GM21619 (cell line): ENCODE results near the gene TCERG1L.

Experiments used
- ATAC-seq: cut with Tn5 transposase; IDR thresholded peaks from one replicate; pipeline ENCODE4 v1.9.1; 2021; ENCODE audit not compliant: unreplicated experiment

Gene TCERG1L

GRCh38 chr10:131055437-131055836 lies 256.1 kb downstream of the TCERG1L start:
- no peak for ATAC-seq

- no peak for ATAC-seq
Measured at GRCh38 chr10:131053192-131053591, 258.3 kb downstream of the TCERG1L start.

- ATAC-seq: no peak
Measured at GRCh38 chr10:131050162-131050766, 261.3 kb downstream of the TCERG1L start.

- ATAC-seq: no peak
Measured at GRCh38 chr10:131049016-131049415, 262.5 kb downstream of the TCERG1L start.

- ATAC-seq: no peak
Measured at GRCh38 chr10:131048606-131049005, 262.9 kb downstream of the TCERG1L start.

- ATAC-seq: no peak
Measured at GRCh38 chr10:131047501-131047900, 264.0 kb downstream of the TCERG1L start.

DNA sequence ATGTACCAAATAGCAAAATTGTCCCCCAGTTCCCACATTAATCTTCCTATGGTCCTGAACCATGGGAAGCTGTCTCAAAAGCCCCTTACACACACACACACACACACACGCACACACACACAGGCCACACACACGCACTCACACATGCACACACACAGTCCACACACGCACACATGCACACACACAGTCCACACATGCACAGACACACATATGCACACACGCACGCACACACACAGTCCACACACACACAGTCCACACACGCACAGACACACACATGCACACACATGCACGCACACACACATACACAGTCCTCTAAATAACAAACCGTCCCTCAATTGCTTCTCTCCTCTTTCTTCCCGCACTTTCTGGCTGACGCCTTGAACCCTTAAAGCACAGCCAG lies 265.3 kb downstream of the TCERG1L start:
- no peak for ATAC-seq

GRCh38 chr10:131044379-131045111 lies 267.0 kb downstream of the TCERG1L start:
- no peak for ATAC-seq

DNA sequence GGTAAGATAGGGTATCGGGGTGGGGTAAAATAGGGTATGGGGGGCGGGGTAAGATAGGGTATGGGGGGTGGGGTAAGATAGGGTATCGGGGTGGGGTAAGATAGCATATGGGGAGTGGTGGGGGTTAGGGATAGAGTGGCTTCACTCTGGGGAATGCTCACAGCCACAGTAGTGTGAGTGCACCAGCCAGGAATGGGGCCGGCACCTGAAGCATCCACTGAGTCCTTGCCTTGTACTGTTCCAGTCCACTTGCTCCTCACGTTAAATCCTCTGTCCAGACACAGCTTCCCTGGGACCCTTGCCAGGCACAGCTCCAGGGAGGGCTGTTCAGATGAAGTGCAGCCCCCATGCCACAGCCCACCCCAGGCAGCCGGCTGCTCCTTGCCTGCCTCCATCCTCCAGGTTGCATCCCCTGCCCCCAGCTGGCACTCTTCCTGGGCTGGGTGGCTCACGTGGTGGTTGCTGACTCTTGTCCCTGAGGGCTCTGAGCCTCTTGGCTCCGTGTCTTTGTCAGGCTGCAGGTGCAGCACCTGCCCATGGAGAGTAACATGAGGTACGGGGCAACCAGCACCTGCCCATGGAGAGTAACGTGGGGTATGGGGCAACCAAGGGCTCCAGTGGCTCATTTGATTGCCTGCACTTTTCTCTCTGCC lies 268.4 kb downstream of the TCERG1L start:
- ATAC-seq: no peak
